ENCODE measurements around the gene STAT5B. TPM values are rescaled to one million over a fixed set of nuclear protein-coding genes. Genes with fewer than 3 reads are reported as not detected.

The STAT5B gene
- total and polyA plus RNA-seq, 9 of the 15 experiments (the other 6 are each of a cell fraction or from before 2014, with no cell fraction given): 20.8 to 176 (median 92.4) TPM

DNA sequence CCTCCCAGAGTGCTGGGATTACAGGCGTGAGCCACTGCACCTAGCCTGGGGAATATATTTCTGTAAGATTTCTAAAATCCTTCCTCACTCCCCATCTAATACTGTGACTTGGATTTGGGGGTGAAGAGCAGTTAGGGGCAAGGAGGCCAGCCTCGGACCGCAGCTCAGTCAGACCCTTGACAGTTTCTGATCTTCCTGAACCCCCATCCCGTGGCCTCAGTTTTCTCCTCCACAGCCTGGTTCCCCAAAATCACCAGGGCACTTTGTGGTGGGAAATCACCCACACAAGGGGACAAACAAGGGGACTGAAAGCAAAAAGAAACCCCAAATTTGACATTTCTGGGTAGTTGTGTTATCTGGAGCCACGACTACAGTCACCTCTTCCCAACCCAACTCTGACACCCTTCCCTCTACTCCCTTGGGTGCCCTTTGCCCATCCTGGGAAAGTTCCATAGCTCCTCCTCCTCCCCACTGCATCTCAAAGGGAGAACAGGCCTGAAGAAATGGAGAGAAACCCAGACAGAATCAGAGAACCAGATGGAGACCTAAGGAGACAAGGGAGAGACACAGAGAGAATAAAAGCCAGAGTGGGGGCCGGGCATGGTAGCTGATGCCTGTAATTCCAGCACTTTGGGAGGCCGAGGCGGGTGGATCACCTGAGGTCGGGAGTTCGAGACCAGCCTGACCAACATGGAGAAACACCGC lies 9.3 kb upstream of the STAT5B start (continued):
- no peak for TF ChIP-seq ARID1B (IDR thresholded peaks at IDR 0.05)

- no peaks in the 10 kb centered on the region for H3K9me1 ChIP-seq (ENCODE audit: control insufficient read depth, insufficient read depth, low read length)
- no peak overlapping the region for H2AFZ ChIP-seq (ENCODE audit: low read depth, low read length)
- TF ChIP-seq RBFOX2 (IDR thresholded peaks at IDR 0.05; ENCODE audit: low read depth, low read length) (peak; percentile 43), SMARCC2 (IDR thresholded peaks at IDR 0.05; ENCODE audit: low read depth) (no peak), POLR2G (IDR thresholded peaks at IDR 0.05; ENCODE audit: low read depth, low read length) (peak; percentile 39; the same call in 1 of the 2 replicates)
- TF ChIP-seq, protein P1, sequence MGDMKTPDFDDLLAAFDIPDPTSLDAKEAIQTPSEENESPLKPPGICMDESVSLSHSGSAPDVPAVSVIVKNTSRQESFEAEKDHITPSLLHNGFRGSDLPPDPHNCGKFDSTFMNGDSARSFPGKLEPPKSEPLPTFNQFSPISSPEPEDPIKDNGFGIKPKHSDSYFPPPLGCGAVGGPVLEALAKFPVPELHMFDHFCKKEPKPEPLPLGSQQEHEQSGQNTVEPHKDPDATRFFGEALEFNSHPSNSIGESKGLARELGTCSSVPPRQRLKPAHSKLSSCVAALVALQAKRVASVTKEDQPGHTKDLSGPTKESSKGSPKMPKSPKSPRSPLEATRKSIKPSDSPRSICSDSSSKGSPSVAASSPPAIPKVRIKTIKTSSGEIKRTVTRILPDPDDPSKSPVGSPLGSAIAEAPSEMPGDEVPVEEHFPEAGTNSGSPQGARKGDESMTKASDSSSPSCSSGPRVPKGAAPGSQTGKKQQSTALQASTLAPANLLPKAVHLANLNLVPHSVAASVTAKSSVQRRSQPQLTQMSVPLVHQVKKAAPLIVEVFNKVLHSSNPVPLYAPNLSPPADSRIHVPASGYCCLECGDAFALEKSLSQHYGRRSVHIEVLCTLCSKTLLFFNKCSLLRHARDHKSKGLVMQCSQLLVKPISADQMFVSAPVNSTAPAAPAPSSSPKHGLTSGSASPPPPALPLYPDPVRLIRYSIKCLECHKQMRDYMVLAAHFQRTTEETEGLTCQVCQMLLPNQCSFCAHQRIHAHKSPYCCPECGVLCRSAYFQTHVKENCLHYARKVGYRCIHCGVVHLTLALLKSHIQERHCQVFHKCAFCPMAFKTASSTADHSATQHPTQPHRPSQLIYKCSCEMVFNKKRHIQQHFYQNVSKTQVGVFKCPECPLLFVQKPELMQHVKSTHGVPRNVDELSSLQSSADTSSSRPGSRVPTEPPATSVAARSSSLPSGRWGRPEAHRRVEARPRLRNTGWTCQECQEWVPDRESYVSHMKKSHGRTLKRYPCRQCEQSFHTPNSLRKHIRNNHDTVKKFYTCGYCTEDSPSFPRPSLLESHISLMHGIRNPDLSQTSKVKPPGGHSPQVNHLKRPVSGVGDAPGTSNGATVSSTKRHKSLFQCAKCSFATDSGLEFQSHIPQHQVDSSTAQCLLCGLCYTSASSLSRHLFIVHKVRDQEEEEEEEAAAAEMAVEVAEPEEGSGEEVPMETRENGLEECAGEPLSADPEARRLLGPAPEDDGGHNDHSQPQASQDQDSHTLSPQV (IDR thresholded peaks at IDR 0.05): 0 out of 2 replicates have a peak, but pooled peaks have one; percentile 20
- ChIA-PET CTCF (ENCODE audit: low intra/inter-chr PET ratio) (no interaction called here), POLR2A (interaction anchor here (1.2 to 2.9 kb wide), 2 partner anchors 10 to 14 kb away, joined by 3 to 11 read pairs; no protein-coding TSS in a partner anchor)
- 0 out of 2 replicates have a peak overlapping the region, but pooled peaks have one; percentile 4 for H3K4me3 ChIP-seq
- H3K27me3 ChIP-seq (ENCODE audit: control insufficient read depth in 2 of 2, insufficient read depth in 2 of 2, low read length in 2 of 2): no peaks in the 10 kb centered on the region
- DNase-seq (ENCODE audit: extremely low read depth in 1 of 4, low spot score in 3 of 4) (no peak), ATAC-seq (no peak), FAIRE-seq (no peak)
- H3K27ac ChIP-seq (ENCODE audit: extremely low read depth, low read depth, low read length): peak overlapping the region; percentile 54
- H3K9ac ChIP-seq (ENCODE audit: insufficient read depth in 1 of 2, low read depth in 2 of 2, low read length in 2 of 2): peak overlapping the region in 1 of 2 experiments; percentile 83
- no peaks in the 10 kb centered on the region for H4K20me1 ChIP-seq (replicated peaks; ENCODE audit: control insufficient read depth, insufficient read depth, low read length)
- intact Hi-C loops (cut with micrococcal nuclease) (no loop called here), in situ Hi-C loops (cut with MboI) (no loop called here)
- peak overlapping the region; percentile 66; the same call in 1 of the 2 replicates for H3K4me2 ChIP-seq (ENCODE audit: insufficient read depth, low read length)
- H3K9me3 ChIP-seq (replicated peaks; ENCODE audit: control insufficient read depth, insufficient read depth, low read depth, low read length): no peaks in the 10 kb centered on the region
- TSS peak; percentile 13 for BruUV-seq (replicated peaks)
- WGBS (ENCODE audit: insufficient coverage, low coverage, missing lambda C conversion rate): 85% methylated on average over 7 of the region's 7 CpGs
- H3K36me3 ChIP-seq (ENCODE audit: control insufficient read depth, insufficient read depth, low read length): peaks cover 37% of the 10 kb centered on the region; the same call in 2 of the 3 replicates
- peaks cover 45 to 66% of the 10 kb centered on the region in 2 experiments for H3K4me1 ChIP-seq (replicated peaks in 1 of 2; ENCODE audit: control insufficient read depth in 2 of 2, insufficient read depth in 2 of 2, low read length in 2 of 2)
- H3K79me2 ChIP-seq (ENCODE audit: control insufficient read depth, insufficient read depth, low read length): peaks cover 90% of the 10 kb centered on the region
Observed at GRCh38 chr17:42284566-42284965, 8.4 kb upstream of the STAT5B start.

Measured in K562 (cell line).